HG02588 (cell line): ENCODE measurements around the gene HK3.

Experiments
- ATAC-seq: cut with Tn5 transposase; IDR thresholded peaks from one replicate; pipeline ENCODE4 v1.9.1; 2021; ENCODE audit warnings: mild to moderate bottlenecking, moderate library complexity; ENCODE audit not compliant: unreplicated experiment

Gene HK3

GRCh38 chr5:176851380-176851779 is 47.8 kb downstream of the HK3 start:
- no peak for ATAC-seq

DNA sequence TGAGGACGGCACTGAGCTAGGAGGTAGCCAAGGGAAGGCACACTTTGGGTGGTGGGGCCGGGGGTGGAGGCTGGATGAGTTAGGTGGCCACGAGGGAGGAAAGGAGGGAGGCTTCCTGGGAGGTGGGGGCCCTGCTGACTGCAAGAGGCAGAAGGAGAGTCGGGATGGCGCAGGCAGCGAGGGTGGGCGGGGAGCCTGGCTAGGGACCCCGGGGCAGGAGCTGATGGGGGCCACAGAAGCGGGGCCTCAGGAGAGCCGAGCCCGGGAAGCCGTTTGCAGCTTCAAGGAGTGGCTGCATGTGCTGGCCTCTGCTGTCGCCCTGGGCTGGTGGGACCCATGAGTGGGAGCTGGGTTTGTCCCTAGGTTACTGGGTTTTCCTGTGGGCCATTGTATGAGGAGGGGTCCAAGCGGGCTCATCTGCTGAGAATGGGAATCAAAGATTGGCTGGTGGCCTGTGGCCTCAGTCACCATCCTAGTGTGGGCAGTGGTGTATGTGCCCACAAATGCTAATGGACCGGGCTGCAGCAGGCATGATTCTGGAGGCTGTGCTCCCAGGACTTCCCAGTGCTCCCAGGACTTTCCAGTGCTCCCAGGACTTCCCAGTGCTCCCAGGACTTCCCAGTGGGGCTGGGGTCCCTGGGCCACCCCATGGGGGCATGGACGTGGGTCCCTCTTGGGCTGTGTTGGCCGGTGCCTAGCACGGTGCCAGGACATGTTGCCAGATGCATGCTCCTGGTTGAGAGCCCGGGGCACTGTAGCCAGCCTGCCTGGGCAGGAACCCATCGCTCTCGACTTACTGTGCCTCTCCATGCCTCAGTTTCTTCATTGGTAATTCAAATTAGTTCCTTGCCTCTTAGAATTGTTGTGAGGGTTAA is 48.5 kb downstream of the HK3 start:
- no peak for ATAC-seq

GRCh38 chr5:176849611-176850227 is 49.4 kb downstream of the HK3 start:
- ATAC-seq = no peak

DNA sequence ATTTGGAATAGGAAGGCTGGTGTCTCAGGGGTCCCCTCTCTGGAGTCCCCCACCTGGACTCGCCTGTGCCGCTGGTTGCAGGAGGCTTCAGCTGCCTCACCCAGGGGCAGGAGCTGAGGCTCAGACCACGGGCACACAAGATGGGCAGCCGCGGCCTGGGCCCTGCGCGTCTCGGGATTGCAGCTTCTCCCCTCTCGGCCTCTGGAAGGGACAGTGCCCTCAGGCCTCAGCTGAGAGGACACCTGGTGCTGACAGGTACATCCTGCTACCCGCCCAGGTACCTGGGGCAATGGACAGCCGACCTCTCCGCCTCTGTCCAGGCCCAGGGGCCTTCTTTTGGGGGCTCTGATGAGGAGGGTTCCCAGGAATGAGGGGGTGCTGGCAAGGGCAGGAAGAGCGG is 50.5 kb downstream of the HK3 start:
- ATAC-seq = no peak

DNA sequence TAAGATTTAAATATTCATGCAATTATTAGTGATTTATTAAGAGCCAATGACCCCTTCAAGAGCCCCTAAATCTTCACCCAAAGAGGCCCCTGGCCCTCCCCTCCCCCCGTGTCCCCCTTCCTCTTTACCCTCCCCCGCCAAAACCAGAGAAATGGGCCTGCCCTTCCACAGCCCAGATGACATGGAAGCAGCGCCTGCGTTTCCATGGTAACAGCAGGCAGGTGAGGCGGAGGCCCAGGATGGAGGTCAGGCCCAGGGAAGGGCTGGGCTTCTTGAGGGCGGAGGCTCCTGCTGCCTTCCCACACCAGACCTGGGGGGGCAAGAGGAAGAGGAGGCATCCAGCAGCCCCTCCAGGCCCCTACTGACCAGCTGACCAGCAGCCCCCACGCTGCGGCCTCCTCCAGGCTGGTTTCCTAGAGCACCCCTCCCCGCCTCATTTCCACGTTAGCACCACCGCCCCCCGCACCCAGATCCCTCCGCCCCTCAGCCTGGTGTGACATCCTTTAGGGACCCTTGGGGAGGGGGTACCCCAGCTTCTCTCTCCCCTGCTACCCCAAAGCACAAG is 51.3 kb downstream of the HK3 start:
- no peak for ATAC-seq

- ATAC-seq = no peak
These were observed 52.0 kb downstream of the HK3 start for GRCh38 chr5:176847148-176847547.

GRCh38 chr5:176846335-176847140 is 52.6 kb downstream of the HK3 start:
- no peak for ATAC-seq

GRCh38 chr5:176845392-176845713 is 53.8 kb downstream of the HK3 start:
- ATAC-seq = no peak

DNA sequence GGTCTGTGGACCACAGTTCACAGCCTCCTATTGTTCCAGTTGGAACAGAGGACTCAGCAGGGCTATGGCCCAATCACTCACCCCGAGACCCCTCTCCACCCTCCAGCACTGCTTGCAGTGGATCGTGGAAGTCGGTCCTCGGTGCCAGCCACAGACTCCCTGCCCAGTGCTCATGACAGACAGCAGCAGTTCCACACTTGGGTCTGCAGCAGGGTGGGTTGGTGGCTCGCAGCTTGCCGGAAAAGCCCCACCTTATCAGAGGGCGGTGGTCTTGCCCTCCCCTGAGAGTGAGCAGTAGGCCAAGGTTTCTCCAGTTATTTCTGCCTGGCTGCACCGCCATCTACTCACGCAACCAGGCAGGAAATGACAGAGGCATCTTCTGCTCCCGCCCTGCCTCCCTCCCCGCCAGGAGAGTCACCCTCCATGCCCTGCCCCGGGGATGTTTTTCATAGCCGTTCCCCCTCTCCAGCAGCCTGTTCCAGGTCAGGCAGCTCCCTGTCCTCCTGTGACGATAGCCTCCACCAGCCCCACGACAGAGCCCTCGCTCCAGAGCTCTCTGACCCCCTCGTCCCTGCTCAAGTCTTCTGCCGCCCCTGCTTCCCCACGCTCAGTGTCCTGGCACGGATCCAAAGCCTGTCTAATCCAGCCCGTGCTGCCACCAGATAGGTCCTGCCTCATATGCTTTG is 54.3 kb downstream of the HK3 start:
- ATAC-seq = no peak

GRCh38 chr5:176844281-176844680 is 54.9 kb downstream of the HK3 start:
- ATAC-seq = no peak

DNA sequence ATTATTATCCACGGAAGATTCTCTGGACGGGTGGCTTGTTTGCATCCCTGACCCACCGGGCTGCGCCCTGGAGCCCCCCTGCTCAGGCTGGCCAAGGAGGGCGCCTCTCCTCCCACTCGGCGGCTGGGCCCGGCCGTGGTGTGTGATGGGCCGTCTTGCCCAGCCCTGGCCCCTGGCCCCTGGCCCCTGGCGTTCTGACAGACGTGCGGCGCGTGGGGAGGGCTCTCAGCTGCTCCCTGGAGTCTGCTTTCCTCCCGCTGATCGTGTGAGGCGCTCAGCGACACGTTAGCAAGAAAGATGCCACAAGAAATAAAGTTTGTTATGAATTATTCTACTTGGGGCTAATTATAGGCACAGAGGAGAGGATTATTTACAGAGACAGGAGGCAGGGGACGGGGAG is 55.5 kb downstream of the HK3 start:
- no peak for ATAC-seq

DNA sequence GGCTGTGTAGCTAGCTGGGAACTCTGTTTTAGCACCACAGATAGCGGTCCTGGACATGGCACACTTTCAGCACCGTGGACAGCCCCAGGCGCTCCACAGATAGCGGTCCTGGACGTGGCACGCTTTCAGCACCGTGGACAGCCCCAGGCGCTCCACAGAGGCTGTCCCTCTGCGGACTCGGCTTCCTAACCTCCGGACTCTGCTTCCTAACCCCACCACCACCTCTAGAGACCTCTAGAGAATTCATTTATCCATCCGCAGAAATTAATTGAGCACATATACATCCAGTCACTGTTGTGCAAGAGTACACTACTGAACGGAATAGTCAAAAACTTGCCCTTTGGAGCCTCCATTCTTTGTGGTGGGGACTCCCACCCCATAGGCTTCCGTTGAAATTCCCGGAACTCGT is 61.4 kb downstream of the HK3 start:
- ATAC-seq = no peak

DNA sequence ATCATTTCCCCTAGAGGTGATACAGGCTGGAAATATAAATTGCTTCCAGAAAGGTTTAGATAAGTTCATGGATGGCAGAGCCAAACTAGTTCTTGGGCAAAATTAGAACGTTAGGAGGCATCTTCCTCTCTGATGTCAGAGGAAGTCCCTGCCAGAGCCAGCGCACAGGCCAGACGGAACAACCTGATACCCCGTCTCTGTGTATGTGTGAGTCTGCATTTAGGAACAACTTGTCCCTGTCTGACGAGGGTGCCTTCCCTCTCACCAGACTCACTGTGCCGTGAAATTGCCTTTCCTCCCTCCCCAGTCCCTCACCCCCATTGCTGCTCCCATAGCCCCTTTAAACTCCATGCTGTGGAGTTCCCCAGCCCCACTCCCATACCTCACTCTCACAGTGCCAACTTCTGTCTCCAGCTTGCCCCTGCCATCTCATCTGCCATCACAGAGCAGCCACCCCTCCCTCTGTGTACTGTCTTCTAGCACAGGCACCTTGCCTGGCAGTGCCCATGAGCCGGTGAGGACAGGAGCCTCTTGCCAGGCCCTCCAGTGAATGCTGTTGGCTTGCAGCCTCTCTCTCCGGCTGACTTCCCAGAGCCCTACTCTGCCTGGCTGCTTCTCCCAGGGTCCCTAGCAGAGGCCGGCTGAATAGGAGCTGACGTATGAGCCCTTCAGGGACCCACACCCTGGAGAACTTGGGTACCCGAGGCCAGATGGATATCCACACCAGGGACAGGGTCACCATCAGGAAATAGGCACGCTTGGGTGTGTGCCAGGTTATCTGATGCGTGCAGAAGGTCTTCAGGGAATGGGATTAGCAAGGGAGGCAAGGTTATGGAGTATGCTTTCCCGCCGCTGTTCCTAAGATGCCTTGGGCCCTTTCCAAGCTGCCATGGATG is 62.1 kb downstream of the HK3 start:
- no peak for ATAC-seq

- no peak for ATAC-seq
These were observed 63.2 kb downstream of the HK3 start for GRCh38 chr5:176835918-176836317.

GRCh38 chr5:176833286-176833685 is 65.9 kb downstream of the HK3 start:
- no peak for ATAC-seq

DNA sequence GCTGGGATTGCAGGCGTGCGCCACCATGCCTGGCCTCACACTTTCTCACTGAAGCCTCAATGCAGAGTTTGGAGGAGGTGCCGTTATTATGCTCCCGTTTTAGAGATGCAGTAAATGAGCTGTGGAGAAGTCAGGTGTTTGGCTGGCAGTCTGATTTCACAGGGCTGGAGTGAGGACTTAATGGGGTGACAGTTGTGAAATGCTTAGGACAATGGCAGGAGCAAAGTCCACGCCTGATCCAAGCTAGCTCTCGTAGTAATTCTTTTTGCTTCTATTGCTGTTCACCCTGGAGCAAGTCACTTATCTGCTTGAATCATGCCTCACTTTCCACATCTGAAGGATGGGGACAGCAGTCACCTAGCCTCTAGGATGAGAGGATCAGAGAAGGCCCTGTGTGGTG is 67.0 kb downstream of the HK3 start:
- ATAC-seq = no peak

- no peak for ATAC-seq
These were observed 67.7 kb downstream of the HK3 start for GRCh38 chr5:176831425-176831824.

DNA sequence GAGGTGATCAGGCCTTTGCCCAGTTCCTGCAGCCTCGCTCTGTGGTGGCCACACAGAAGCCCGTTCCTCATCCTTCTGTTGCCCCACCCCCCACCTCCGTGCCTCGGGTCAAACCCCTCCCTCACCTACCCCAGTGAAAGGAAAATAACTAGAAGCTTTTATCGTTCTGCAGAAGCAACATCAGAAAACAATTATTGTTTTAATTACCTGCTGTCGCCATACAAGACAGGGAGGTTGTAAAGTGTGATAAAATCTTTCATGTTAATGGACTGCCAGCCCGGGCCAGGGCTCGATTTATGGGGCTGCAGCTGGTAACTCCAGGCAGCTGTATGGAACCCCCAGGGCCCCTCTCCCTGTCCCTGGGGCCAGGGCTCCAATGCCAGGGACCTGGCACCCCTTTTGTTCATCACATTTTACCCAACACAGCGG is 68.1 kb downstream of the HK3 start:
- ATAC-seq = no peak
